Eye (tissue), 1 donor: ENCODE measurements around the gene RALA.
A peak's percentile ranks its signal among the peaks of the same experiment; 100 is the strongest.
"Not testable (repeated sequence)": the region's sequence is repeated elsewhere in the genome, so short reads cannot be mapped to it uniquely, and the experiment has no call there.

Source experiments
- DNase-seq: peaks from one replicate; pipeline ENCODE4 v3.0.0-alpha.2; 2015

The RALA gene

GRCh38 chr7:39688611-39689480 is 65.5 kb downstream of the RALA start:
- DNase-seq = no peak

GRCh38 chr7:39691821-39692220 is 68.4 kb downstream of the RALA start:
- no peak for DNase-seq

GRCh38 chr7:39693086-39693485 is 69.7 kb downstream of the RALA start:
- not testable (repeated sequence) for DNase-seq

GRCh38 chr7:39693812-39694211 is 70.4 kb downstream of the RALA start:
- no peak for DNase-seq

GRCh38 chr7:39695852-39696586 is 72.6 kb downstream of the RALA start:
- DNase-seq = no peak

- no peak for DNase-seq
Observed at GRCh38 chr7:39696631-39697030, 73.3 kb downstream of the RALA start.

- no peak for DNase-seq
Observed at GRCh38 chr7:39697483-39697882, 74.1 kb downstream of the RALA start.

GRCh38 chr7:39700165-39700564 is 76.8 kb downstream of the RALA start:
- no peak for DNase-seq

- no peak for DNase-seq
Observed at GRCh38 chr7:39700932-39701331, 77.6 kb downstream of the RALA start.

GRCh38 chr7:39702133-39702532 is 78.8 kb downstream of the RALA start:
- no peak for DNase-seq

- no peak for DNase-seq
Observed at GRCh38 chr7:39703144-39703543, 79.8 kb downstream of the RALA start.

GRCh38 chr7:39709029-39709428 is 85.7 kb downstream of the RALA start:
- no peak for DNase-seq

- peak; percentile 86 for DNase-seq
Observed at GRCh38 chr7:39709768-39710311, 86.5 kb downstream of the RALA start.

GRCh38 chr7:39712751-39713150 is 89.4 kb downstream of the RALA start:
- no peak for DNase-seq

- no peak for DNase-seq
Observed at GRCh38 chr7:39714447-39715091, 91.2 kb downstream of the RALA start.

- DNase-seq = no peak
Observed at GRCh38 chr7:39720586-39720985, 97.2 kb downstream of the RALA start.

GRCh38 chr7:39721345-39721744 is 98.0 kb downstream of the RALA start:
- no peak for DNase-seq

GRCh38 chr7:39721919-39722597 is 98.7 kb downstream of the RALA start:
- no peak for DNase-seq

GRCh38 chr7:39727231-39728012 is 104.0 kb downstream of the RALA start:
- no peak for DNase-seq

GRCh38 chr7:39732837-39733804 is 109.7 kb downstream of the RALA start:
- peak; percentile 100 for DNase-seq
